GM19452 (cell line): ENCODE data around the gene VEGFA.

Experiments used
- ATAC-seq: cut with Tn5 transposase; IDR thresholded peaks from one replicate; pipeline ENCODE4 v1.9.1; 2021; ENCODE audit not compliant: unreplicated experiment

Gene VEGFA

GRCh38 chr6:43784049-43784855 is 14.2 kb downstream of the VEGFA start:
- ATAC-seq: no peak

DNA sequence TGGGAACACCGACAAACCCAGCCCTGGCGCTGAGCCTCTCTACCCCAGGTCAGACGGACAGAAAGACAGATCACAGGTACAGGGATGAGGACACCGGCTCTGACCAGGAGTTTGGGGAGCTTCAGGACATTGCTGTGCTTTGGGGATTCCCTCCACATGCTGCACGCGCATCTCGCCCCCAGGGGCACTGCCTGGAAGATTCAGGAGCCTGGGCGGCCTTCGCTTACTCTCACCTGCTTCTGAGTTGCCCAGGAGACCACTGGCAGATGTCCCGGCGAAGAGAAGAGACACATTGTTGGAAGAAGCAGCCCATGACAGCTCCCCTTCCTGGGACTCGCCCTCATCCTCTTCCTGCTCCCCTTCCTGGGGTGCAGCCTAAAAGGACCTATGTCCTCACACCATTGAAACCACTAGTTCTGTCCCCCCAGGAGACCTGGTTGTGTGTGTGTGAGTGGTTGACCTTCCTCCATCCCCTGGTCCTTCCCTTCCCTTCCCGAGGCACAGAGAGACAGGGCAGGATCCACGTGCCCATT is 15.3 kb downstream of the VEGFA start:
- ATAC-seq: no peak

GRCh38 chr6:43785904-43786303 is 15.9 kb downstream of the VEGFA start:
- ATAC-seq: no peak

- ATAC-seq: no peak
These were observed 16.8 kb downstream of the VEGFA start for GRCh38 chr6:43786664-43787329.

DNA sequence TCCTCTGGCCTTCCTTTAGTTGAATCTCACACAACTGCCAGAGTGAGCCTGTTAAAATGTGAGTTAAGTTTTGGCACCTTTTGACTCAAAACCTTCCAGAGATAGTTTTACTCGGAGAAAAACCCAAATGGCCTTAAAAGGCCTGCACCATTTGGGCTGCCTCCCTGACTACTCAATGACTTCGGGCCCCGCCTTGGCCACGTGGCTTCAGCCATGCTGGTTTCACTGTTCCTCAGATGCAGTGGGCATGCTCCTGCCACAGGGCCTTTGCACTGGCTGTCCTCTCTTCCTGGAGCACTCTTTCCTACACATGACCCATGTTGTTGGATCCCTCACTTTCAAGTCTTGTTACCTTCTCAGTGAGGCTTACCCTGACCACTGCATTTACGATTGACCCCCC is 18.3 kb downstream of the VEGFA start:
- ATAC-seq: no peak

GRCh38 chr6:43789447-43789846 is 19.4 kb downstream of the VEGFA start:
- no peak for ATAC-seq

DNA sequence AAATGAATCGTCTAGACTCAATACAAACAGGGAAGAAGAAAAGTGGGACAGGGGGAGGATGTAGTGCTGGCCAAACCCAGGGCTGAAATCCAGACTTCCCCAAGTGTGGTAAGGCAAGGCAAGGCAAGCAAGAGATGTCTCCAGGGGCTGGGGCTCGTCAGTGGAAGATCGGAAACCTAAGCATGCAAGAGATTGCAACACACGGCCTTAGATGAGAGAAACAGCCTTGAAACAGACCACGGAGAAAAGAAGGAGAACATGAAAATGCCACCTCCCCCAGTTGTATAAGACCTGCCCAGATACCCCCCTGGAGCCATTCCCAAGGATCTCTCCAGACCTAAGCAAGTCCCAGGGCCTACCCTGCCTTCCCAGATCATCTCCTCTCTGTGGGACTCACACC is 20.0 kb downstream of the VEGFA start:
- no peak for ATAC-seq

GRCh38 chr6:43791745-43792422 is 21.9 kb downstream of the VEGFA start:
- ATAC-seq: no peak

DNA sequence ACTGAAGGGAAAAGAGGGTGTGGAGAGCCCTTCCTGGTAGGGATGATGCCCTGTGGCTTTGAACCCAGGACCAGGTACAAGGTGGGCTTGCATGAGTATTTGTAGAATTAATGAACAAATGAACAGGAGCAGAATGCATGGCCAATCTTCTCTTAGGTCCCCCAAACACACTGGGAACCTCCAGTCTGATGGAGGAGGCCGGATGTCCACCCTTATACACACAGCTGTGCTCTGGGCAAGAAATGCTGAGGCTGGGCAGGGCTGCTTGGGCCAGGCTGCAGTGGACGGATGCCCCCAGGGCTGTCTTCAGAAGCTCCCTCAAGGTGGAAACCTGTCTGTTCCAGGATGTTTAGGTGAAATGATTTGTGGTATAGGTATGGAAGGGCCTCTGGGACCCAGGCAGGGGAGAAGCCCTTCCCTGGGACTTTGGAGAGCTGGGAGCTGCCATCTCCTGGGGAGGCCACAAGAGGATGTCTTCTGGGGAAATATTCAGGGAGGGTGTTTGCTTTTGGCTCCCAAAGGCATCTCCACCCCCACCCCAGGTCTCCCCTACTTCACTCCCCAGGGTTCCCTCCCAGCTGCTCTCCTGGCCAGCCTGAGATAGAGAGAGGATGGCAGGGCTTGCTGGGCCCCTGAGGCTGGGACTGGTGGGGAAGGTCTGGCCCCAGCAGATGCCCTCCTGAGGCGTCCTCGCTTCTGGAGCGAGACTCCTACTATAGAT is 23.3 kb downstream of the VEGFA start:
- no peak for ATAC-seq

DNA sequence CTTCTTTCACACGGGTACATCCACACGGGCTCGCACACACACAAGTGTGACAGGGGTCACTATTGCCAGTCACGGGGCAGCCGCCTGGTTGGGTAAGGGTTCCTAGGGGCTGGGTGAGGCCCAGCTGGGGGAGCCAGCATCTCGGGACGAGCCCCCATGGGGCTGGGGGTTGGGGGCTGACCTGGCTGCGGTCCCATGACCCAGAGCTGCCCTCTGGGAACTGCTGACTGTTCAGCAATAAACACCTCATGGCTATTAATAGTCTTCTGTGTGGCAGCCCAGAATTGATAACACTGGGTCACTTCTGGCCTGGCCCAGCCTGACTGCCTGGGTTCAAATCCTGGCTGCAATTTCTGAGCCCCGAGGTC is 23.8 kb downstream of the VEGFA start:
- no peak for ATAC-seq

GRCh38 chr6:43795421-43795820 is 25.4 kb downstream of the VEGFA start:
- ATAC-seq: no peak

- no peak for ATAC-seq
These were observed 26.2 kb downstream of the VEGFA start for GRCh38 chr6:43796168-43796567.

- no peak for ATAC-seq
These were observed 27.2 kb downstream of the VEGFA start for GRCh38 chr6:43796903-43797890.

DNA sequence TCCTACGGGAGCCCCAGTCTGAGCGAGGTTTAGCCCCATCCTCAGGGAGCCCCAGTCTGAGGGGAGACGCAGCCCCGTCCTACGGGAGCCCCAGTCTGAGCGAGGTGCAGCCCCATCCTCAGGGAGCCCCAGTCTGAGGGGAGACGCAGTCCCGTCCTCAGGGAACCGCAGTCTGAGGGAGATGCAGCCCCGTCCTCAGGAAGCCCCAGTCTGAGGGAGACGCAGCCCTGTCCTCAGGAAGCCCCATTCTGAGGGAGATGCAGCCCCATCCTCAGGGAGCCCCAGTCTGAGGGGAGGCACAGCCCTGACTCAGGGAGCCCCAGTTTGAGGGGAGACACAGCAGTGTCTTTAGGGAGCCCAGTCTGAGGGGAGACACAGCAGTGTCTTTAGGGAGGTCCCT is 27.9 kb downstream of the VEGFA start:
- no peak for ATAC-seq

GRCh38 chr6:43798688-43799444 is 28.9 kb downstream of the VEGFA start:
- no peak for ATAC-seq

- no peak for ATAC-seq
These were observed 29.7 kb downstream of the VEGFA start for GRCh38 chr6:43799551-43800297.

- no peak for ATAC-seq
These were observed 30.2 kb downstream of the VEGFA start for GRCh38 chr6:43800298-43800623.

DNA sequence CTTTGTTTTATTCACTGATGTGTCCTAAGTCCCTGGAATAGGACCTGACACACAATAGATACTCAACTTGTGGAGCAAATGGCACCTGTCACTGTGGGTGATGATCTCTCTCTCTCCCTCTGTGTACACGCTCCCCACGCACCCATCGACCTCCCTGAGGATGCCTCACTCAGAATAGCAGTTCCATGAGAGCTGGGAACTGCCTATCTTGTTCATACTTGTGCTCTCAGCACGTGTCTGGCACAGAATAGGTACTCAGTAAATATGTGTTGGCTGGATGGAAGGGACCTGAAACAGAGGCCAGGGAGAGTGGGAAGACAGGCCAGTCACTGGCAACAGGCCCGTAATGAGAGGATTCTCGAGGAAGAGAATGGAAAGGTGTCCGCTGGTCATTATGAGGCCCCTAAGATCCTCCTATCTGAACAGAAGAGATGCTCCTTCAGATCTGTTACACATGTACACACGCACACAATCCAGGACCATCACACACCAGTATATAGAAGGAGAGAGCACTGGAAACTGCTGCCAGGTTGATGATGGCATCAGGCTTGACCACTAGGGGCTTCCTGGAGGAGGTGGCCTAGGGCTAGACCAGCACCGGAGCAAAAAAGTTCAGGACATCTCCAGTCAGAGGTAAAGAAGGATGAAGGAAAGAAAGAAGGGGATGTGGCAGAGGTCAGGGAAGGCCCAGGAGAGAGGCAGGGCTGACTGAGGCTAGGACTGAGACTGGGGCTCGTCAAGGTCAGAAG is 30.9 kb downstream of the VEGFA start:
- ATAC-seq: no peak
